Measurements from ENCODE around the gene KMO. TPM values are rescaled to one million over a fixed set of nuclear protein-coding genes. Genes with fewer than 3 reads are reported as not detected.

The KMO gene
- total RNA-seq, 1 experiment from 2014 or later, result not detected

- Mint-ChIP-seq H3K4me1 (peaks cover 45% of the 10 kb centered on the region), H3K27ac (no peak overlapping the region), H3K36me3 (peaks cover 35% of the 10 kb centered on the region), H3K9me3 (no peaks in the 10 kb centered on the region), H3K4me3 (no peak overlapping the region), H3K27me3 (ENCODE audit: low read depth) (no peaks in the 10 kb centered on the region)
- ATAC-seq (no peak), DNase-seq (ENCODE audit: low spot score) (no peak)
- ChIA-PET POLR2A (no interaction called here), CTCF (no interaction called here)
- TF ChIP-seq RORB (CRISPR knock-in tag; IDR thresholded peaks at IDR 0.05), result no peak
- no peak for TF ChIP-seq CDX4 (CRISPR knock-in tag; IDR thresholded peaks at IDR 0.05; ENCODE audit: borderline replicate concordance)
- no peak for TF ChIP-seq ZMAT4 (CRISPR knock-in tag; IDR thresholded peaks at IDR 0.05)
- TF ChIP-seq EMX1 (CRISPR knock-in tag; IDR thresholded peaks at IDR 0.05), result no peak
- TF ChIP-seq ESRRA (CRISPR knock-in tag; IDR thresholded peaks at IDR 0.05; ENCODE audit: borderline replicate concordance), result no peak
- no peak for TF ChIP-seq CBFB (CRISPR knock-in tag; IDR thresholded peaks at IDR 0.05; ENCODE audit: low read depth)
- no peak for TF ChIP-seq MYBL2 (CRISPR knock-in tag; IDR thresholded peaks at IDR 0.05)
- no peak for TF ChIP-seq JAZF1 (CRISPR knock-in tag; IDR thresholded peaks at IDR 0.05)
- no peak for TF ChIP-seq AR (CRISPR knock-in tag; IDR thresholded peaks at IDR 0.05)
- TF ChIP-seq ZNF396 (CRISPR knock-in tag; IDR thresholded peaks at IDR 0.05; ENCODE audit: borderline replicate concordance), result no peak
- TF ChIP-seq TEAD1 (CRISPR knock-in tag; IDR thresholded peaks at IDR 0.05), result no peak
- no peak for TF ChIP-seq SP1 (CRISPR knock-in tag; conservative IDR thresholded peaks at IDR 0.05)
- no peak for TF ChIP-seq GABPB1 (CRISPR knock-in tag; IDR thresholded peaks at IDR 0.05)
- TF ChIP-seq ZSCAN18 (CRISPR knock-in tag; IDR thresholded peaks at IDR 0.05), result no peak
- TF ChIP-seq NR3C1 (CRISPR knock-in tag; conservative IDR thresholded peaks at IDR 0.05; ENCODE audit: low read depth), result no peak
- no peak for TF ChIP-seq HMGA2 (CRISPR knock-in tag; IDR thresholded peaks at IDR 0.05)
- TF ChIP-seq ATF6 (CRISPR knock-in tag; IDR thresholded peaks at IDR 0.05), result no peak
- TF ChIP-seq, protein P1, sequence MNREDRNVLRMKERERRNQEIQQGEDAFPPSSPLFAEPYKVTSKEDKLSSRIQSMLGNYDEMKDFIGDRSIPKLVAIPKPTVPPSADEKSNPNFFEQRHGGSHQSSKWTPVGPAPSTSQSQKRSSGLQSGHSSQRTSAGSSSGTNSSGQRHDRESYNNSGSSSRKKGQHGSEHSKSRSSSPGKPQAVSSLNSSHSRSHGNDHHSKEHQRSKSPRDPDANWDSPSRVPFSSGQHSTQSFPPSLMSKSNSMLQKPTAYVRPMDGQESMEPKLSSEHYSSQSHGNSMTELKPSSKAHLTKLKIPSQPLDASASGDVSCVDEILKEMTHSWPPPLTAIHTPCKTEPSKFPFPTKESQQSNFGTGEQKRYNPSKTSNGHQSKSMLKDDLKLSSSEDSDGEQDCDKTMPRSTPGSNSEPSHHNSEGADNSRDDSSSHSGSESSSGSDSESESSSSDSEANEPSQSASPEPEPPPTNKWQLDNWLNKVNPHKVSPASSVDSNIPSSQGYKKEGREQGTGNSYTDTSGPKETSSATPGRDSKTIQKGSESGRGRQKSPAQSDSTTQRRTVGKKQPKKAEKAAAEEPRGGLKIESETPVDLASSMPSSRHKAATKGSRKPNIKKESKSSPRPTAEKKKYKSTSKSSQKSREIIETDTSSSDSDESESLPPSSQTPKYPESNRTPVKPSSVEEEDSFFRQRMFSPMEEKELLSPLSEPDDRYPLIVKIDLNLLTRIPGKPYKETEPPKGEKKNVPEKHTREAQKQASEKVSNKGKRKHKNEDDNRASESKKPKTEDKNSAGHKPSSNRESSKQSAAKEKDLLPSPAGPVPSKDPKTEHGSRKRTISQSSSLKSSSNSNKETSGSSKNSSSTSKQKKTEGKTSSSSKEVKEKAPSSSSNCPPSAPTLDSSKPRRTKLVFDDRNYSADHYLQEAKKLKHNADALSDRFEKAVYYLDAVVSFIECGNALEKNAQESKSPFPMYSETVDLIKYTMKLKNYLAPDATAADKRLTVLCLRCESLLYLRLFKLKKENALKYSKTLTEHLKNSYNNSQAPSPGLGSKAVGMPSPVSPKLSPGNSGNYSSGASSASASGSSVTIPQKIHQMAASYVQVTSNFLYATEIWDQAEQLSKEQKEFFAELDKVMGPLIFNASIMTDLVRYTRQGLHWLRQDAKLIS (CRISPR knock-in tag; IDR thresholded peaks at IDR 0.05; ENCODE audit: borderline replicate concordance), result no peak
Measured at GRCh38 chr1:241632987-241633386, 100.8 kb downstream of the KMO start.

All from WTC11 (cell line).